Nephron progenitor cell (in vitro differentiated cells): ENCODE results near the gene CDH5.

Source experiments
- DNase-seq: peaks from one replicate; pipeline ENCODE4 v3.0.0; 2021
- H3K27ac Mint-ChIP-seq: 2 replicates; pipeline ENCODE4 v1.8.0; 2021; ENCODE audit warnings: mild to moderate bottlenecking, moderate library complexity, mixed read lengths
- H3K27me3 Mint-ChIP-seq: 2 replicates; pipeline ENCODE4 v1.8.0; 2021; ENCODE audit warnings: mild to moderate bottlenecking, low read depth, mixed read lengths; ENCODE audit not compliant: poor library complexity
- H3K36me3 Mint-ChIP-seq: 2 replicates; pipeline ENCODE4 v1.8.0; 2021; ENCODE audit warnings: low read depth, mixed read lengths
- H3K4me1 Mint-ChIP-seq: 2 replicates; pipeline ENCODE4 v1.8.0; 2021; ENCODE audit warnings: mixed read lengths
- H3K4me3 Mint-ChIP-seq: 2 replicates; pipeline ENCODE4 v1.8.0; 2021; ENCODE audit warnings: mild to moderate bottlenecking, moderate library complexity, mixed read lengths
- H3K9me3 Mint-ChIP-seq: 2 replicates; pipeline ENCODE4 v1.8.0; 2021; ENCODE audit warnings: mild to moderate bottlenecking, moderate library complexity, mixed read lengths
- TF ChIP-seq, protein P1 (sequence below): fragments of 200-600 bp; sonication (generic); IDR thresholded peaks from 2 replicates; pipeline ENCODE4 v1.5.0; 2021; ENCODE audit warnings: antibody characterized with exemption

Gene CDH5

DNA sequence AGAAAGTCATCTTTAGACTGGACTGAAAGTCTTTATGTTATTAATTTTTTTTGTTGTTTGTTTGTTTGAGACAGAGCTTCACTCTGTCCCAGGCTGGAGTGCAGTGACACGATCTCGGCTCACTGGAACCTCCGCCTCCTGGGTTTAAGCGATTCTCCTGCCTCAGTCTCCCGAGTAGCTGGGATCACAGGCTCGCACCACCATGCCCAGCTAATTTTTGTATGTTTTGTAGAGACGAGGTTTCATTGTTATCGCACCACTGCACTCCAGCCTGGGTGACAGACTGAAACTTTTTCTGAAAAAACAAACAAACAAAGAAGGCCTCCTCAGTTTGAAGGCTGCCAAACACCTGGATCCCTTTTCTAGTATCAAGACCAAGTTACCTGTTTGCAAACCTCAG lies 65.3 kb downstream of the CDH5 start:
- H3K27me3 Mint-ChIP-seq, result peaks cover 63% of the 10 kb centered on the region
- no peaks in the 10 kb centered on the region for H3K36me3 Mint-ChIP-seq
- H3K27ac Mint-ChIP-seq, result no peak overlapping the region
- TF ChIP-seq, protein P1, sequence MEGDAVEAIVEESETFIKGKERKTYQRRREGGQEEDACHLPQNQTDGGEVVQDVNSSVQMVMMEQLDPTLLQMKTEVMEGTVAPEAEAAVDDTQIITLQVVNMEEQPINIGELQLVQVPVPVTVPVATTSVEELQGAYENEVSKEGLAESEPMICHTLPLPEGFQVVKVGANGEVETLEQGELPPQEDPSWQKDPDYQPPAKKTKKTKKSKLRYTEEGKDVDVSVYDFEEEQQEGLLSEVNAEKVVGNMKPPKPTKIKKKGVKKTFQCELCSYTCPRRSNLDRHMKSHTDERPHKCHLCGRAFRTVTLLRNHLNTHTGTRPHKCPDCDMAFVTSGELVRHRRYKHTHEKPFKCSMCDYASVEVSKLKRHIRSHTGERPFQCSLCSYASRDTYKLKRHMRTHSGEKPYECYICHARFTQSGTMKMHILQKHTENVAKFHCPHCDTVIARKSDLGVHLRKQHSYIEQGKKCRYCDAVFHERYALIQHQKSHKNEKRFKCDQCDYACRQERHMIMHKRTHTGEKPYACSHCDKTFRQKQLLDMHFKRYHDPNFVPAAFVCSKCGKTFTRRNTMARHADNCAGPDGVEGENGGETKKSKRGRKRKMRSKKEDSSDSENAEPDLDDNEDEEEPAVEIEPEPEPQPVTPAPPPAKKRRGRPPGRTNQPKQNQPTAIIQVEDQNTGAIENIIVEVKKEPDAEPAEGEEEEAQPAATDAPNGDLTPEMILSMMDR, result no peak
- no peaks in the 10 kb centered on the region for H3K9me3 Mint-ChIP-seq
- peaks cover 37% of the 10 kb centered on the region for H3K4me1 Mint-ChIP-seq
- no peak overlapping the region for H3K4me3 Mint-ChIP-seq
- no peak for DNase-seq

DNA sequence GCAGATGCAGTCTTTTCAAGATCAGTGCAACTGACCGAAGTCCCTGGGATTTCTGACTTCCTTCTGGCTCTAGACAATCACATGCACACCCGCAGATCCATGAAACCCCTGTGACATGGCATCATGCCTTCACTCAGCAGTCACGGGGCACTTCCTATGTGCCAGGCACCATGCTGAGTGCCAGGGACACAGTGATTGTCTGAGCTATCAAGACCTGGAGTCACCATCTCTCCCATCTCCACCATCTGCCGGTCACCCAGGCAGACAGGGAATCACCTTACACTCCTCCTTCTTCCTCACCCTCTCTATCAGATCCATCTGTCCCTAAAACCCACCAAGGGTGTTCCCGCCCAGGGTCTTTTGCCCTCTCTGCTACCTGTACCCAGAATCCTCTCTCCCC lies 65.9 kb downstream of the CDH5 start:
- Mint-ChIP-seq H3K9me3 (no peaks in the 10 kb centered on the region), H3K4me1 (peaks cover 37% of the 10 kb centered on the region), H3K36me3 (no peaks in the 10 kb centered on the region), H3K27ac (no peak overlapping the region), H3K27me3 (peaks cover 62% of the 10 kb centered on the region), H3K4me3 (no peak overlapping the region)
- no peak for DNase-seq
- TF ChIP-seq, protein P1, result no peak

DNA sequence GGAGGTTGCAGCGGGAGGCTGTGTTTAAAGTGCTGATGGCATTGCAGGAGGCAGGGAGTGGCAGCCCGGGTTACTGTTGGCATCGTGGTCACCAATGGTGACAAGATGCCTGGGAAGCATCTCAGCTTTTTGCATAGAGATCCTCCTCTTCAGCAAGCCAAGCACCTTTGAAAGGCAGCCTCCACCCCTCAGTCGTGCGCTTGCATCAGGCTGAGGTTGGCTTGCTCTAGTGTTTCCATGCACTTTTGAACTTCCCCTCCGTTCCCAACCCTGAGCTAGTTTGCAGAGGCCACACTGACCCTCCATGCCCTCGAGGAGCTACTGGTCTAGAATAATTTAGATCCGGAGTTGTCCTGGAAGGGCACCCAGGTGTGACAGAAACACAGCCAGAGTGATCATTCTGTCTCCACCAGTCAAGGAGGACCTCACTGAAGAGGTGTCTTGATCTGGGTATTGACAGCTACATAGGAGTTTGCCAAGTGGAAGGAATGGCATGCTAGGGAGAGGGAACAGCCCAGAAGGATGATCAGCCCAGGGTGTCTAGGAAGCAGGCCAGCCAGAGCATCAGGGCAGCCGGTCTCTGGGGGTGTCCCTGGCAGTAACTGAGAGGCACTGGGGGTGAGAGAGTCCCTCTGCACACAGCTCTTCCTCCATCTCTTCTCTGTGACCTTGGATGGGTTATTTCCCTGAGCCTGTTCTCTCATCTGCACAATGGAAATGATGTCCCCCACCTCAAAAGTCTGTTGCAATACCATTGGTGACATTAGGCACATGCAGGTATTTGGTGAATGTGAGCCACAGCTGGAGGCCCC lies 68.3 kb downstream of the CDH5 start:
- Mint-ChIP-seq H3K4me3 (no peak overlapping the region), H3K36me3 (no peaks in the 10 kb centered on the region), H3K27me3 (peaks cover 54% of the 10 kb centered on the region), H3K4me1 (peaks cover 31% of the 10 kb centered on the region), H3K9me3 (no peaks in the 10 kb centered on the region), H3K27ac (no peak overlapping the region)
- DNase-seq, result no peak
- TF ChIP-seq, protein P1, result no peak

DNA sequence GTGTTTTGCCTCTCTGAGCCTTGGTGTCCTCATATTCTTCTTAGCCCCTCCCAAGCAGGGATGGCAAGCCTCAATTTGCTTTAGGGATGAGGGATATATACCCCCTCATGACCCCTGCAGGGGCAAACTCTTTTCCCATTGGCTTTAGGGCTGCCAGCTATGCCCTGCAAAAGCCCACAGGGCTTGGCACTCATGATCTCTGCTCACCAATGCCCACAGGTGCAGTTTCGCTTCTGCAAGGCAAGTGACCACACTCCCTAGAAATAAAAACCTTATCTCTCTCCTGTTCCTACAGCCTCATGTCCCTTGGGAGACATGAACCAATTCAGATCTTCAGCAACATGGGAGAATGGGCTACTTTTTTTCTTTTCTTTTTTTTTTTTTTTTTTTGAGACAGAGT lies 69.4 kb downstream of the CDH5 start:
- peaks cover 52% of the 10 kb centered on the region for H3K27me3 Mint-ChIP-seq

DNA sequence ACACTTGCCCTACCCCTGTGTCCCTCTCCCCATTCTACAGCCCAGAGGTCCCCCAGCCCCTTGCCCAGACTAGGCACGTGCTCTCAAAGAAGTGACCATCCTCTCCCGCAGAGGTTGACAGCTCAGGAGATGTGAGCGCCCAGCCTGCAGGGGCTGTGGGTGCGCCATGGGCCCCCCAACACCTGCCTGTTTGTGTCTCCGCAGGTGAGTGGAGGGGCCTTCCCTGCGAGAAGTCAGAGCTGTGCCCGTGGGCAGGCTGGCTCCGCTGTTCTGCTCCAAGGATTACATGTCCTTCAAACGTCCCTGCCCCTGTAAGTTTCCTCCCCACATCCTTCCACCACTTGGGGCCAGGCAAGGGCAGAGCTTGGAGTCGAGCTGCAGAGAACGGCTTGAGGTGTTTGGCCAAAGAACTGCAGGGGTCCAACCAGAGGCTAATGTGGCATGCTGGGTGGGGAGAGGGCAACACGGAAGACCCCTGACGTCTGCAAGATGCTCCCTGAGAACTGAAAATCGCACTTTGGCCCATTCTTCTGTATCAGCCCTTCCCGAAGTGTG lies 71.0 kb downstream of the CDH5 start:
- Mint-ChIP-seq H3K27ac (no peak overlapping the region), H3K9me3 (no peaks in the 10 kb centered on the region), H3K4me1 (peaks cover 25% of the 10 kb centered on the region), H3K4me3 (no peak overlapping the region), H3K36me3 (no peaks in the 10 kb centered on the region), H3K27me3 (peaks cover 47% of the 10 kb centered on the region)
- no peak for DNase-seq
- TF ChIP-seq, protein P1, result no peak

More for the DNA sequence above, 69.4 kb downstream of the CDH5 start:
- TF ChIP-seq, protein P1, result no peak
- H3K9me3 Mint-ChIP-seq, result no peaks in the 10 kb centered on the region
- no peaks in the 10 kb centered on the region for H3K36me3 Mint-ChIP-seq
- H3K27ac Mint-ChIP-seq, result no peak overlapping the region
- no peak overlapping the region for H3K4me3 Mint-ChIP-seq
- H3K4me1 Mint-ChIP-seq, result peaks cover 31% of the 10 kb centered on the region
- no peak for DNase-seq

DNA sequence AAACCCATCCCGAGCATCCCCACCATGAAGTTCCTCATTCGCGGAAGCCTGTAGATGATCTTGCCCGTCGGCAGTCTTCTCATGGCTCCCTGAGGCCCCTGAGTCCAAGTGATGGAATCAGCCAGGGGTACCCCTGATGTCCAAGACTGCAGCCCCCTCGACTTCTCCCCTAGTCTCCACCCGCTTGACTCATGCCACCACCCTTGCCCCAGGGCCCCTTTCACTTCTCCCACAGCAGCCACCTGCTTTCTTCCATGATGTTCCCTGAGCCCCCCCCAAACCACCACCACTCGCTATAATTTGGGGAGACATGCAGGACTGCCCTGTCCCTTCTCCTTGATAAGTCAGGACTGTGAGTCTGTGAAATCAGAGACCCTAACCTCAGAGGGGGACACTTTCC lies 72.0 kb downstream of the CDH5 start:
- peaks cover 52% of the 10 kb centered on the region for H3K27me3 Mint-ChIP-seq
- peaks cover 16% of the 10 kb centered on the region for H3K4me1 Mint-ChIP-seq
- TF ChIP-seq, protein P1, result no peak
- no peaks in the 10 kb centered on the region for H3K36me3 Mint-ChIP-seq
- H3K27ac Mint-ChIP-seq, result no peak overlapping the region
- no peak for DNase-seq
- H3K9me3 Mint-ChIP-seq, result no peaks in the 10 kb centered on the region
- no peak overlapping the region for H3K4me3 Mint-ChIP-seq
